ENCODE measurements around the gene SCAPER.
A peak's percentile ranks its signal among the peaks of the same experiment; 100 is the strongest.

The SCAPER gene

GRCh38 chr15:76330080-76330680 lies 575.0 kb downstream of the SCAPER start:
- no peak overlapping the region for H2AFZ ChIP-seq (ENCODE audit: low read depth, low read length)
- no peak overlapping the region for H3K27ac ChIP-seq (ENCODE audit: low read length)
- H3K27me3 ChIP-seq (ENCODE audit: low read depth, low read length) = peaks cover 11% of the 10 kb centered on the region
- no peaks in the 10 kb centered on the region for H4K20me1 ChIP-seq (ENCODE audit: insufficient read depth, low read length)
- no peaks in the 10 kb centered on the region for H3K79me2 ChIP-seq (ENCODE audit: low read length)
- H3K9ac ChIP-seq (ENCODE audit: low read length) = no peak overlapping the region
- H3K4me2 ChIP-seq (ENCODE audit: low read length) = no peak overlapping the region
- H3K4me3 ChIP-seq (ENCODE audit: low read length) = no peak overlapping the region
- no peak for TF ChIP-seq EZH2phosphoT487 (IDR thresholded peaks at IDR 0.05; ENCODE audit: low read depth)
- TF ChIP-seq CTCF (IDR thresholded peaks at IDR 0.05; ENCODE audit: low read depth, low read length) = peak; percentile 39
- peaks cover 8% of the 10 kb centered on the region for H3K4me1 ChIP-seq (ENCODE audit: low read length)
- no peaks in the 10 kb centered on the region for H3K36me3 ChIP-seq (replicated peaks; ENCODE audit: low read depth, low read length)
- no peaks in the 10 kb centered on the region for H3K9me3 ChIP-seq (ENCODE audit: insufficient read depth, low read length)

- Histone ChIP-seq H4K20me1 (ENCODE audit: insufficient read depth, low read length) (no peaks in the 10 kb centered on the region), H3K27ac (ENCODE audit: low read length) (no peak overlapping the region)
- TF ChIP-seq CTCF (IDR thresholded peaks at IDR 0.05; ENCODE audit: low read depth, low read length) (no peak), EZH2phosphoT487 (IDR thresholded peaks at IDR 0.05; ENCODE audit: low read depth) (no peak)
These were observed 576.2 kb downstream of the SCAPER start for GRCh38 chr15:76328958-76329357.

GRCh38 chr15:76328106-76328696 lies 576.9 kb downstream of the SCAPER start:
- H3K9me3 ChIP-seq (ENCODE audit: insufficient read depth, low read length) = no peaks in the 10 kb centered on the region
- no peak for TF ChIP-seq CTCF (IDR thresholded peaks at IDR 0.05; ENCODE audit: low read depth, low read length)
- TF ChIP-seq EZH2phosphoT487 (IDR thresholded peaks at IDR 0.05; ENCODE audit: low read depth) = no peak
- H3K4me1 ChIP-seq (ENCODE audit: low read length) = no peaks in the 10 kb centered on the region
- no peak overlapping the region for H2AFZ ChIP-seq (ENCODE audit: low read depth, low read length)
- H3K79me2 ChIP-seq (ENCODE audit: low read length) = no peaks in the 10 kb centered on the region
- H3K36me3 ChIP-seq (replicated peaks; ENCODE audit: low read depth, low read length) = no peaks in the 10 kb centered on the region
- no peak overlapping the region for H3K27ac ChIP-seq (ENCODE audit: low read length)
- H3K9ac ChIP-seq (ENCODE audit: low read length) = no peak overlapping the region
- no peak overlapping the region for H3K4me2 ChIP-seq (ENCODE audit: low read length)
- no peak overlapping the region for H3K4me3 ChIP-seq (ENCODE audit: low read length)
- H4K20me1 ChIP-seq (ENCODE audit: insufficient read depth, low read length) = no peaks in the 10 kb centered on the region
- H3K27me3 ChIP-seq (ENCODE audit: low read depth, low read length) = peaks cover 29% of the 10 kb centered on the region

More at GRCh38 chr15:76328958-76329357, 576.2 kb downstream of the SCAPER start:
- H2AFZ ChIP-seq (ENCODE audit: low read depth, low read length) = no peak overlapping the region
- peaks cover 21% of the 10 kb centered on the region for H3K27me3 ChIP-seq (ENCODE audit: low read depth, low read length)
- H3K9ac ChIP-seq (ENCODE audit: low read length) = no peak overlapping the region
- peaks cover 4% of the 10 kb centered on the region for H3K4me1 ChIP-seq (ENCODE audit: low read length)
- no peaks in the 10 kb centered on the region for H3K79me2 ChIP-seq (ENCODE audit: low read length)
- no peak overlapping the region for H3K4me2 ChIP-seq (ENCODE audit: low read length)
- H3K9me3 ChIP-seq (ENCODE audit: insufficient read depth, low read length) = no peaks in the 10 kb centered on the region
- no peak overlapping the region for H3K4me3 ChIP-seq (ENCODE audit: low read length)
- H3K36me3 ChIP-seq (replicated peaks; ENCODE audit: low read depth, low read length) = no peaks in the 10 kb centered on the region

GRCh38 chr15:76327191-76328105 lies 577.7 kb downstream of the SCAPER start:
- no peak overlapping the region for H3K4me3 ChIP-seq (ENCODE audit: low read length)
- no peaks in the 10 kb centered on the region for H4K20me1 ChIP-seq (ENCODE audit: insufficient read depth, low read length)
- no peak overlapping the region for H3K27ac ChIP-seq (ENCODE audit: low read length)
- no peaks in the 10 kb centered on the region for H3K4me1 ChIP-seq (ENCODE audit: low read length)
- peaks cover 34% of the 10 kb centered on the region for H3K27me3 ChIP-seq (ENCODE audit: low read depth, low read length)
- TF ChIP-seq CTCF (IDR thresholded peaks at IDR 0.05; ENCODE audit: low read depth, low read length) (no peak), EZH2phosphoT487 (IDR thresholded peaks at IDR 0.05; ENCODE audit: low read depth) (no peak)
- H3K36me3 ChIP-seq (replicated peaks; ENCODE audit: low read depth, low read length) = no peaks in the 10 kb centered on the region
- no peak overlapping the region for H3K4me2 ChIP-seq (ENCODE audit: low read length)
- H2AFZ ChIP-seq (ENCODE audit: low read depth, low read length) = no peak overlapping the region
- H3K9ac ChIP-seq (ENCODE audit: low read length) = no peak overlapping the region
- no peaks in the 10 kb centered on the region for H3K79me2 ChIP-seq (ENCODE audit: low read length)
- H3K9me3 ChIP-seq (ENCODE audit: insufficient read depth, low read length) = no peaks in the 10 kb centered on the region

Measured in OCI-LY3 (cell line).